A549 (cell line): ENCODE measurements around the gene TMEM140. TPM values are rescaled to one million over a fixed set of nuclear protein-coding genes. Genes with fewer than 3 reads are reported as not detected.
A peak's percentile ranks its signal among the peaks of the same experiment; 100 is the strongest.

Source experiments
- ATAC-seq, 2 experiments: fragments of 200-7000 bp in 1 of 2; fragments of >200 bp in 1 of 2; cut with Nextera tagmentation in 1 of 2; cut with Tn5 transposase in 1 of 2; 3 replicates each; pipeline versions ENCODE4 v1.8.0 to v1.9.1; 2018 to 2020; ENCODE audit warnings: mild to moderate bottlenecking in 1 of 2, moderate library complexity in 1 of 2
- CTCF ChIA-PET: fragments of 300-600 bp; sonication (Branson Sonifier 250); formaldehyde crosslinking; extraction: SDS; loops from one replicate; lab custom pipeline; 2021; ENCODE audit warnings: antibody characterized with exemption, inconsistent platforms; lab: Yijun Ruan, JAX
- POLR2A ChIA-PET: fragments of 350-600 bp; formaldehyde crosslinking; extraction: SDS; loops from one replicate; lab custom pipeline; 2021; ENCODE audit warnings: antibody characterized with exemption, inconsistent platforms; lab: Yijun Ruan, JAX
- DNase-seq, 2 experiments: peaks; one replicate each; pipeline versions ENCODE4 v3.0.0 to v3.0.0-alpha.2; 2011 to 2016; ENCODE audit warnings: low read depth in 1 of 2, low spot score in 1 of 2
- FAIRE-seq: peaks from 2 replicates; lab custom pipeline; 2011; peaks lifted over from hg19 to GRCh38; lab: Jason Lieb, UNC
- H3K27ac ChIP-seq, 2 experiments: fragments of >200 bp; sonication (Bioruptor Twin); formaldehyde crosslinking; 3 replicates each; pipeline ENCODE4 v1.5.1; 2016 to 2017
- H3K4me1 ChIP-seq: fragments of >200 bp; sonication (Bioruptor Twin); formaldehyde crosslinking; 3 replicates; pipeline ENCODE4 v1.6.1; 2016
- H3K4me2 ChIP-seq: fragments of >200 bp; sonication (Bioruptor Twin); formaldehyde crosslinking; 3 replicates; pipeline ENCODE4 v1.6.1; 2016
- H3K4me3 ChIP-seq: fragments of >200 bp; sonication (Bioruptor Twin); formaldehyde crosslinking; 3 replicates; pipeline ENCODE4 v1.5.1; 2016
- H3K9me3 ChIP-seq: fragments of >200 bp; sonication (Bioruptor Twin); formaldehyde crosslinking; 3 replicates; pipeline ENCODE4 v1.6.1; 2016
- BCL3 ChIP-seq: fragments of >200 bp; sonication (Bioruptor Twin); formaldehyde crosslinking; IDR thresholded peaks from 3 replicates; pipeline ENCODE4 v1.6.1; 2016
- CEBPB ChIP-seq, 2 experiments: fragments of >200 bp in 1 of 2; sonication (Bioruptor Twin) in 1 of 2; formaldehyde crosslinking in 1 of 2; IDR thresholded peaks; 2 replicates each; pipeline ENCODE4 v1.6.1; 2012 to 2016
- CHD2 ChIP-seq: fragments of 150-350 bp; IDR thresholded peaks from 2 replicates; pipeline ENCODE4 v1.6.1; 2014; ENCODE audit warnings: low read length; ENCODE audit not compliant: partially characterized antibody
- EHF ChIP-seq: fragments of 250-450 bp; sonication (Bioruptor Pico); IDR thresholded peaks from 2 replicates; pipeline ENCODE4 v1.5.0; 2020; ENCODE audit warnings: mild to moderate bottlenecking
- ELK1 ChIP-seq: fragments of 150-350 bp; IDR thresholded peaks from 2 replicates; pipeline ENCODE4 v1.6.1; 2014; ENCODE audit warnings: low read depth, mild to moderate bottlenecking, low read length
- EP300 ChIP-seq, 2 experiments: fragments of >200 bp; sonication (Bioruptor Twin); formaldehyde crosslinking; IDR thresholded peaks; 2 replicates in 1 of 2; 3 replicates in 1 of 2; pipeline ENCODE4 v1.6.1; 2016 to 2017
- ESRRA ChIP-seq: fragments of 150-350 bp; IDR thresholded peaks from 2 replicates; pipeline ENCODE4 v1.6.1; 2014; ENCODE audit warnings: mild to moderate bottlenecking, low read length, borderline replicate concordance
- FOSL2 ChIP-seq, 2 experiments: fragments of 450-650 bp in 1 of 2; fragments of >200 bp in 1 of 2; sonication (Bioruptor Twin) in 1 of 2; formaldehyde crosslinking; IDR thresholded peaks; 2 replicates each; pipeline versions ENCODE4 v1.5.0 to v1.6.1; 2016 to 2020; ENCODE audit warnings: mild to moderate bottlenecking in 1 of 2, moderate library complexity in 1 of 2
- FOXS1 ChIP-seq: fragments of 250-450 bp; sonication (Bioruptor Pico); IDR thresholded peaks from 2 replicates; pipeline ENCODE4 v1.5.0; 2020; ENCODE audit warnings: mild to moderate bottlenecking, moderate library complexity
- HEYL ChIP-seq: fragments of 250-450 bp; sonication (Bioruptor Pico); IDR thresholded peaks from 2 replicates; pipeline ENCODE4 v1.8.0; 2021; ENCODE audit warnings: mild to moderate bottlenecking, moderate library complexity
- HOXA7 ChIP-seq: fragments of 250-450 bp; sonication (Bioruptor Pico); IDR thresholded peaks from 2 replicates; pipeline ENCODE4 v1.5.0; 2020; ENCODE audit warnings: mild to moderate bottlenecking, moderate library complexity
- HOXB13 ChIP-seq: fragments of 250-450 bp; sonication (Bioruptor Pico); IDR thresholded peaks from 2 replicates; pipeline ENCODE4 v1.5.0; 2020; ENCODE audit warnings: low read depth, mild to moderate bottlenecking, moderate library complexity
- KDM5A ChIP-seq: fragments of 200-600 bp; sonication (generic); IDR thresholded peaks from 2 replicates; pipeline ENCODE4 v1.6.1; 2016; ENCODE audit warnings: antibody characterized with exemption, mild to moderate bottlenecking
- MAFK ChIP-seq: fragments of 450-650 bp; IDR thresholded peaks from 2 replicates; pipeline ENCODE4 v1.6.1; 2014; ENCODE audit not compliant: partially characterized antibody
- MAX ChIP-seq: IDR thresholded peaks from 2 replicates; pipeline ENCODE4 v1.6.1; 2012
- NPAS2 ChIP-seq: fragments of 250-450 bp; sonication (Bioruptor Pico); IDR thresholded peaks from 2 replicates; pipeline ENCODE4 v1.8.0; 2022; ENCODE audit warnings: mild to moderate bottlenecking, moderate library complexity, borderline replicate concordance
- PBX3 ChIP-seq: IDR thresholded peaks from 2 replicates; pipeline ENCODE4 v1.6.1; 2012
- RCOR1 ChIP-seq: fragments of 150-350 bp; IDR thresholded peaks from 2 replicates; pipeline ENCODE4 v1.6.1; 2014; ENCODE audit warnings: antibody characterized with exemption, low read length, low read depth
- SMC3 ChIP-seq: fragments of >200 bp; sonication (Bioruptor Twin); formaldehyde crosslinking; IDR thresholded peaks from 3 replicates; pipeline ENCODE4 v1.6.1; 2018; ENCODE audit warnings: inconsistent platforms
- TFCP2L1 ChIP-seq: fragments of 250-450 bp; sonication (Bioruptor Pico); IDR thresholded peaks from 2 replicates; pipeline ENCODE4 v1.5.0; 2021; ENCODE audit warnings: mild to moderate bottlenecking
- TP53 ChIP-seq: fragments of 250-450 bp; sonication (Bioruptor Pico); IDR thresholded peaks from 2 replicates; pipeline ENCODE4 v1.5.0; 2021; ENCODE audit warnings: mild to moderate bottlenecking, moderate library complexity
- ZC3H11A ChIP-seq: fragments of 450-650 bp; IDR thresholded peaks from 2 replicates; pipeline ENCODE4 v1.6.1; 2014; ENCODE audit warnings: antibody characterized with exemption, mild to moderate bottlenecking
- ZFP36 ChIP-seq: fragments of 450-650 bp; IDR thresholded peaks from 2 replicates; pipeline ENCODE4 v1.6.1; 2014; ENCODE audit warnings: borderline replicate concordance; ENCODE audit not compliant: partially characterized antibody
- WGBS: methylation state at CpG from one replicate; pipeline ENCODE4 v1.1.6; 2017; ENCODE audit errors: missing lambda C conversion rate; 5-methylcytosine and 5-hydroxymethylcytosine counted together
- polyA minus RNA-seq: library from RNA; depleted of rRNA, polyadenylated mRNA; stranded (reverse); fragments of >200 nt; gene quantifications from 2 replicates; pipeline ENCODE4 v1.2.3, GENCODE V29; 2011; rRNA and poly(A)+ RNA removed
- polyA plus RNA-seq, 4 experiments: library from polyadenylated mRNA; depleted of rRNA in 3 of 4; stranded (reverse); fragments of >200 nt; fragmentation: RNase III in 1 of 4; extraction: RNeasy Plus Mini Kit Qiagen cat#74134 plus additional on column Dnase treatment in 1 of 4; gene quantifications; 2 replicates in 3 of 4; 3 replicates in 1 of 4; pipeline ENCODE4 v1.2.3, GENCODE V29; 2011 to 2017

Gene TMEM140
- 0.87 and 1.4 TPM in 2 replicates for polyA plus RNA-seq (2011; rRNA removed)
- polyA plus RNA-seq (2012; cell fraction: cytosol; rRNA removed), result 0.09 and 0.18 TPM in 2 replicates
- 0.11 and 0.31 TPM in 2 replicates for polyA plus RNA-seq (2012; cell fraction: nucleus; rRNA removed)
- 0.72 to 0.79 TPM (median 0.76 TPM) in 3 replicates for polyA plus RNA-seq (2017; fragmentation: RNase III; extraction: RNeasy Plus Mini Kit Qiagen cat#74134 plus additional on column Dnase treatment)
- polyA minus RNA-seq, result 0.79 and 1.4 TPM in 2 replicates

- FAIRE-seq (no peak), ATAC-seq (peak; percentile 77 to 83), DNase-seq (peak in 1 of 2 experiments; percentile 56)
- Histone ChIP-seq H3K27ac (peak within 1 kb of the TSS; percentile 61 to 72), H3K4me2 (peak within 1 kb of the TSS; percentile 85), H3K4me3 (peak within 1 kb of the TSS; percentile 41), H3K4me1 (peaks cover 16% of the 10 kb centered on the region), H3K9me3 (no peaks in the 10 kb centered on the region)
- TF ChIP-seq CEBPB (IDR thresholded peaks at IDR 0.05), result peak; percentile 57 to 68; a peak in 3 of 4 replicates
- 0 out of 2 replicates have a peak, but pooled peaks have one; percentile 24 for TF ChIP-seq MAX
- no peak for TF ChIP-seq MAFK
- TF ChIP-seq ESRRA, result no peak
- no peak for TF ChIP-seq ELK1
- TF ChIP-seq TFCP2L1 (CRISPR knock-in tag), result no peak
- no peak for TF ChIP-seq NPAS2 (CRISPR knock-in tag)
- no peak for TF ChIP-seq HEYL (CRISPR knock-in tag)
- no peak for TF ChIP-seq TP53
- ChIA-PET POLR2A (interaction anchor here (1.7 to 2.0 kb wide), 2 partner anchors 21 to 162 kb away, joined by 4 to 12 read pairs; partner anchors contain the start of gene AGBL3), CTCF (interaction anchor here (0.9 to 3.1 kb wide), 5 partner anchors 9 to 161 kb away, joined by 3 to 10 read pairs (median 3); partner anchors contain the start of genes AGBL3 and CYREN)
- 14% methylated on average over 13 of the region's 13 CpGs for WGBS
These were observed at the start of gene TMEM140 for GRCh38 chr7:135147899-135148721. TMEM140 (plus strand) TSS chr7:135148072; CDS start chr7:135164442, 16,370 bp downstream.

- WGBS, result 25% methylated on average over 3 of the region's 3 CpGs
- Histone ChIP-seq H3K27ac (no peak overlapping the region), H3K9me3 (no peaks in the 10 kb centered on the region), H3K4me3 (no peak overlapping the region), H3K4me2 (no peak overlapping the region)
- CTCF ChIA-PET, result no interaction called here
- no peak for FAIRE-seq
- no peak for ATAC-seq
- DNase-seq, result no peak
- TF ChIP-seq BCL3, result no peak
- TF ChIP-seq CEBPB (IDR thresholded peaks at IDR 0.05), result no peak
- no peak for TF ChIP-seq HOXB13 (CRISPR knock-in tag)
- no peak for TF ChIP-seq ZFP36
- TF ChIP-seq FOSL2 (IDR thresholded peaks at IDR 0.05), result no peak
- no peak for TF ChIP-seq FOSL2 (CRISPR knock-in tag; IDR thresholded peaks at IDR 0.05)
- TF ChIP-seq EP300 (IDR thresholded peaks at IDR 0.05), result no peak
- no peak for TF ChIP-seq PBX3
- no peak for TF ChIP-seq SMC3
- no peak for TF ChIP-seq EHF (CRISPR knock-in tag)
- TF ChIP-seq ZC3H11A, result no peak
- TF ChIP-seq FOXS1 (CRISPR knock-in tag), result no peak
- TF ChIP-seq HOXA7 (CRISPR knock-in tag), result no peak
- TF ChIP-seq CHD2, result no peak
- TF ChIP-seq RCOR1, result no peak
- no peak for TF ChIP-seq KDM5A
- no peak for TF ChIP-seq MAX
- TF ChIP-seq, all 56 proteins: peak for 0
- no peaks in the 10 kb centered on the region for H3K4me1 ChIP-seq
- POLR2A ChIA-PET, result no interaction called here
These were observed 49.5 kb upstream of the TMEM140 start for GRCh38 chr7:135098391-135098790.
